GM12878 (cell line): ENCODE measurements around the gene REEP6. TPM values are rescaled to one million over a fixed set of nuclear protein-coding genes. Genes with fewer than 3 reads are reported as not detected.

Experiments used
- ATAC-seq: fragments of 200-7000 bp; cut with Tn5 transposase; 3 replicates; pipeline ENCODE4 v1.9.1; 2020; ENCODE audit warnings: mild to moderate bottlenecking, moderate library complexity
- BruUV-seq: library from RNA; stranded (reverse); fragments of 400-500 nt; replicated peaks from 2 replicates; lab custom pipeline; 2021; lab: Mats Ljungman, UMichigan
- CTCF ChIA-PET: fragments of 300-600 bp; sonication (Branson Sonifier 250); formaldehyde crosslinking; extraction: SDS; loops from one replicate; lab custom pipeline; 2021; ENCODE audit warnings: inconsistent platforms; lab: Yijun Ruan, JAX
- POLR2A ChIA-PET: fragments of 350-600 bp; formaldehyde crosslinking; extraction: SDS; loops from one replicate; lab custom pipeline; 2021; ENCODE audit warnings: inconsistent platforms; lab: Charles Lee
- RAD21 ChIA-PET: fragments of 300-600 bp; sonication (Branson Sonifier 250); formaldehyde crosslinking; loops from one replicate; lab custom pipeline; 2023; ENCODE audit warnings: antibody characterized with exemption; ENCODE audit not compliant: unreplicated experiment; lab: Charles Lee
- SMC1A ChIA-PET: fragments of 300-600 bp; sonication (Branson Sonifier 250); formaldehyde crosslinking; loops from one replicate; lab custom pipeline; 2023; ENCODE audit not compliant: unreplicated experiment, uncharacterized antibody; lab: Charles Lee
- DNase-seq: peaks from one replicate; pipeline ENCODE4 v3.0.0-alpha.2; 2011; ENCODE audit warnings: low read depth, low spot score
- FAIRE-seq: peaks from 3 replicates; lab custom pipeline; 2011; peaks lifted over from hg19 to GRCh38; lab: Jason Lieb, UNC
- H2AFZ ChIP-seq: 2 replicates; pipeline ENCODE4 v1.6.0; 2011; ENCODE audit warnings: low read depth, low read length, control low read depth; ENCODE audit not compliant: control insufficient read depth
- H3K27ac ChIP-seq: 2 replicates; pipeline ENCODE4 v1.5.1; 2011; ENCODE audit warnings: control low read depth; ENCODE audit not compliant: control insufficient read depth, insufficient read depth
- H3K27me3 ChIP-seq, 2 experiments: replicated peaks in 1 of 2; 2 replicates each; pipeline versions ENCODE4 v1.6.0 to v1.6.1; 2011; ENCODE audit warnings: low read length in 1 of 2; ENCODE audit not compliant: control insufficient read depth in 2 of 2, insufficient read depth in 2 of 2
- H3K36me3 ChIP-seq, 2 experiments: 2 replicates each; pipeline ENCODE4 v1.5.1; 2011; ENCODE audit warnings: low read length in 1 of 2; ENCODE audit not compliant: control insufficient read depth in 2 of 2, insufficient read depth in 2 of 2
- H3K4me1 ChIP-seq: 2 replicates; pipeline ENCODE4 v1.6.1; 2011; ENCODE audit warnings: mild to moderate bottlenecking, low read length, moderate library complexity, mixed read lengths; ENCODE audit not compliant: control insufficient read depth, insufficient read depth
- H3K4me2 ChIP-seq: 2 replicates; pipeline ENCODE4 v1.6.0; 2011; ENCODE audit warnings: control low read depth; ENCODE audit not compliant: control insufficient read depth, insufficient read depth
- H3K4me3 ChIP-seq: fragments of 200-600 bp; sonication (generic); 2 replicates; pipeline ENCODE4 v1.5.1; 2016
- H3K79me2 ChIP-seq: 2 replicates; pipeline ENCODE4 v1.6.0; 2011; ENCODE audit warnings: low read length; ENCODE audit not compliant: control insufficient read depth, insufficient read depth
- H3K9ac ChIP-seq: 2 replicates; pipeline ENCODE4 v1.8.0; 2011; ENCODE audit warnings: low read length, control low read depth, mixed read lengths; ENCODE audit not compliant: control insufficient read depth, insufficient read depth
- H3K9me3 ChIP-seq: replicated peaks from 3 replicates; pipeline ENCODE4 v1.5.1; 2011; ENCODE audit warnings: mild to moderate bottlenecking, low read length; ENCODE audit not compliant: control insufficient read depth, insufficient read depth
- H4K20me1 ChIP-seq: 2 replicates; pipeline ENCODE4 v1.6.0; 2011; ENCODE audit not compliant: control insufficient read depth, insufficient read depth
- ATF3 ChIP-seq: IDR thresholded peaks from 2 replicates; pipeline ENCODE4 v1.6.1; 2011; ENCODE audit warnings: low read depth, mild to moderate bottlenecking, low read length, moderate library complexity, borderline replicate concordance; ENCODE audit errors: extremely low read depth
- BCL3 ChIP-seq: IDR thresholded peaks from 2 replicates; pipeline ENCODE4 v1.6.1; 2011; ENCODE audit warnings: borderline replicate concordance, low read depth, mild to moderate bottlenecking, moderate library complexity, low read length; ENCODE audit not compliant: insufficient read depth, poor library complexity, severe bottlenecking
- EGR1 ChIP-seq, 2 experiments: IDR thresholded peaks; 1 replicate in 1 of 2; 2 replicates in 1 of 2; pipeline ENCODE4 v1.6.1; 2011 to 2012; ENCODE audit warnings: low read depth in 2 of 2, low read length in 2 of 2, borderline replicate concordance in 1 of 2, mild to moderate bottlenecking in 1 of 2, moderate library complexity in 1 of 2
- GABPA ChIP-seq: IDR thresholded peaks from 2 replicates; pipeline ENCODE4 v1.6.1; 2014; ENCODE audit warnings: antibody characterized with exemption, low read depth, mild to moderate bottlenecking, inconsistent platforms
- HDAC6 ChIP-seq: fragments of 200-600 bp; sonication (generic); IDR thresholded peaks from one replicate; pipeline ENCODE4 v1.8.0; 2017; ENCODE audit warnings: antibody characterized with exemption; ENCODE audit not compliant: unreplicated experiment
- MEF2A ChIP-seq: IDR thresholded peaks from 2 replicates; pipeline ENCODE4 v1.6.1; 2011; ENCODE audit warnings: low read depth, mild to moderate bottlenecking, low read length, moderate library complexity; ENCODE audit not compliant: insufficient read depth
- NFYA ChIP-seq: IDR thresholded peaks from 2 replicates; pipeline ENCODE4 v1.6.1; 2011; ENCODE audit warnings: low read depth, mild to moderate bottlenecking, low read length, improper control_type of control experiment, borderline replicate concordance
- POLR2A ChIP-seq: IDR thresholded peaks from 2 replicates; pipeline ENCODE4 v1.6.1; 2011; ENCODE audit warnings: low read depth, mild to moderate bottlenecking, low read length
- REST ChIP-seq: IDR thresholded peaks from 2 replicates; pipeline ENCODE4 v1.6.1; 2012; ENCODE audit warnings: mild to moderate bottlenecking, low read depth, low read length
- SMAD1 ChIP-seq: fragments of 450-650 bp; IDR thresholded peaks from 2 replicates; pipeline ENCODE4 v1.6.1; 2018; ENCODE audit warnings: mild to moderate bottlenecking, low read depth; ENCODE audit not compliant: partially characterized antibody
- STAT3 ChIP-seq: IDR thresholded peaks from 2 replicates; pipeline ENCODE4 v1.6.1; 2011; ENCODE audit warnings: low read depth, low read length, improper control_type of control experiment
- TCF3 ChIP-seq: IDR thresholded peaks from 2 replicates; pipeline ENCODE4 v1.6.1; 2012; ENCODE audit warnings: low read depth, mild to moderate bottlenecking, low read length, borderline replicate concordance; ENCODE audit not compliant: insufficient read depth
- YBX1 ChIP-seq: fragments of 450-650 bp; IDR thresholded peaks from 2 replicates; pipeline ENCODE4 v1.6.1; 2016; ENCODE audit warnings: antibody characterized with exemption
- WGBS: methylation state at CpG from one replicate; pipeline ENCODE4 v1.1.6; 2016; ENCODE audit warnings: low lambda C conversion rate; ENCODE audit not compliant: insufficient replicate concordance, insufficient coverage; ENCODE audit errors: missing lambda C conversion rate; 5-methylcytosine and 5-hydroxymethylcytosine counted together
- in situ Hi-C: fragments of 300-500 bp; cut with MboI; formaldehyde crosslinking; loops from 9 replicates; pipeline ENCODE4 v1.14.3; 2018; ENCODE audit warnings: mixed read lengths
- intact Hi-C: fragments of 100-400 bp; cut with micrococcal nuclease; formaldehyde crosslinking; loops from one replicate; pipeline ENCODE4 v1.14.2; 2022; ENCODE audit not compliant: unreplicated experiment
- polyA plus RNA-seq, 11 experiments: library from polyadenylated mRNA; depleted of rRNA in 4 of 11; unstranded in 6 of 11; stranded (reverse) in 5 of 11; fragments of >200 nt; fragmentation: Nextera tagmentation in 4 of 11; fragmentation: Illumina TruSeq in 1 of 11; extraction: Ambion mirVana in 4 of 11; extraction: Trizol in 1 of 11; gene quantifications; 1 replicate in 1 of 11; 2 replicates in 10 of 11; pipeline versions ENCODE4 v1.2.1 to v1.2.3, GENCODE V29; 2011 to 2016; ENCODE audit warnings: inconsistent platforms in 2 of 11, missing spikeins in 2 of 11, low read depth in 1 of 11
- total RNA-seq, 4 experiments: library from RNA; depleted of rRNA in 3 of 4; stranded (reverse); fragments of >200 nt in 3 of 4; fragmentation: Illumina TruSeq in 1 of 4; extraction: Trizol in 1 of 4; gene quantifications; 2 replicates each; pipeline versions ENCODE4 v1.2.1 to v1.2.3, GENCODE V29; 2013 to 2021

Gene REEP6
- total and polyA plus RNA-seq, 10 of the 15 experiments (the other 5 are each of a cell fraction or from before 2014, with no cell fraction given), result 0.06 to 1.1 (median 0.39) TPM; not detected in 2

- BruUV-seq, result no TSS peak
- ChIA-PET RAD21 (no interaction called here), SMC1A (interaction anchor here (0.6 kb wide), 1 partner anchor 18 kb away, joined by 3 read pairs; no protein-coding TSS in a partner anchor), POLR2A (no interaction called here), CTCF (no interaction called here)
- ATAC-seq (no peak), FAIRE-seq (no peak), DNase-seq (no peak)
- peaks cover 3% of the 10 kb centered on the region for H3K4me1 ChIP-seq
- peaks cover 5 to 7% of the 10 kb centered on the region in 2 experiments; a peak in 3 of 4 replicates for H3K27me3 ChIP-seq
- H3K27ac ChIP-seq, result no peak overlapping the region
- 12% methylated on average over 19 of the region's 33 CpGs for WGBS
- in situ Hi-C loops, result no loop called here
- H3K4me2 ChIP-seq, result no peak overlapping the region
- no peak overlapping the region for H2AFZ ChIP-seq
- H3K9me3 ChIP-seq, result no peaks in the 10 kb centered on the region; the same call in 2 of the 3 replicates
- no peaks in the 10 kb centered on the region for H3K36me3 ChIP-seq
- no peak overlapping the region for H3K9ac ChIP-seq
- H3K4me3 ChIP-seq, result no peak overlapping the region
- H3K79me2 ChIP-seq, result no peaks in the 10 kb centered on the region
- no peaks in the 10 kb centered on the region for H4K20me1 ChIP-seq
- intact Hi-C loops, result no loop called here
- TF ChIP-seq TCF3 (no peak), REST (no peak), SMAD1 (no peak), HDAC6 (no peak), YBX1 (no peak), ATF3 (no peak), EGR1 (IDR thresholded peaks at IDR 0.05; ENCODE audit: borderline replicate concordance in 1 of 2, low read depth in 2 of 2, low read length in 2 of 2) (peak in 1 of 2 experiments; percentile 14; a peak in 1 of 3 replicates), GABPA (no peak), STAT3 (no peak), BCL3 (no peak), NFYA (no peak), POLR2A (0 out of 2 replicates have a peak, but pooled peaks have one; percentile 12), MEF2A (no peak)
Measured at GRCh38 chr19:1453525-1454364, 37.2 kb upstream of the REEP6 start.
